Non-pigmented ciliary epithelial cell (primary cell): ENCODE results near the gene C1orf50.
A peak's percentile ranks its signal among the peaks of the same experiment; 100 is the strongest.

Experiments
- DNase-seq: peaks from one replicate; pipeline ENCODE4 v3.0.0-alpha.2; 2010; ENCODE audit warnings: low read depth

C1orf50 gene

GRCh38 chr1:42759114-42759513, 7.9 kb upstream of the C1orf50 start:
- no peak for DNase-seq

GRCh38 chr1:42761567-42761966, 5.5 kb upstream of the C1orf50 start:
- no peak for DNase-seq

GRCh38 chr1:42762269-42762668, 4.8 kb upstream of the C1orf50 start:
- no peak for DNase-seq

GRCh38 chr1:42765269-42765668, 1.8 kb upstream of the C1orf50 start:
- no peak for DNase-seq

- peak; percentile 59 for DNase-seq
These were observed 963 bp upstream of the C1orf50 start for GRCh38 chr1:42765832-42766740.

GRCh38 chr1:42767510-42768000, 506 bp downstream of the C1orf50 start:
- DNase-seq, result no peak

- no peak for DNase-seq
These were observed 1.1 kb downstream of the C1orf50 start for GRCh38 chr1:42768172-42768571.

- no peak for DNase-seq
These were observed 2.8 kb downstream of the C1orf50 start for GRCh38 chr1:42769811-42770210.

- DNase-seq, result no peak
These were observed 6.4 kb downstream of the C1orf50 start for GRCh38 chr1:42773420-42773819.

- no peak for DNase-seq
These were observed 8.0 kb downstream of the C1orf50 start for GRCh38 chr1:42774928-42775526.

GRCh38 chr1:42776502-42776901, 9.5 kb downstream of the C1orf50 start:
- no peak for DNase-seq

- no peak for DNase-seq
These were observed 10.8 kb downstream of the C1orf50 start for GRCh38 chr1:42777852-42778251.

- no peak for DNase-seq
These were observed 12.7 kb downstream of the C1orf50 start for GRCh38 chr1:42779725-42780124.

- no peak for DNase-seq
These were observed 13.1 kb downstream of the C1orf50 start for GRCh38 chr1:42780176-42780575.

GRCh38 chr1:42783092-42783491, 16.0 kb downstream of the C1orf50 start:
- no peak for DNase-seq

- DNase-seq, result no peak
These were observed 17.5 kb downstream of the C1orf50 start for GRCh38 chr1:42784547-42784945.

- no peak for DNase-seq
These were observed 18.1 kb downstream of the C1orf50 start, which contains the start of gene TMEM269 for GRCh38 chr1:42784946-42785693. Gene TMEM269 (plus strand): TSS chr1:42784991. CDS start chr1:42789894, 4,903 bp downstream.

GRCh38 chr1:42786097-42786496, 19.0 kb downstream of the C1orf50 start:
- DNase-seq, result no peak

GRCh38 chr1:42788021-42788420, 21.0 kb downstream of the C1orf50 start:
- no peak for DNase-seq

- no peak for DNase-seq
These were observed 26.8 kb downstream of the C1orf50 start for GRCh38 chr1:42793824-42794223.

- no peak for DNase-seq
These were observed 30.4 kb downstream of the C1orf50 start for GRCh38 chr1:42797414-42797813.

GRCh38 chr1:42797979-42798378, 30.9 kb downstream of the C1orf50 start:
- DNase-seq, result no peak
